GM19467 (cell line): Measurements from ENCODE around the gene MRI1.
"Not testable (repeated sequence)": the region's sequence is repeated elsewhere in the genome, so short reads cannot be mapped to it uniquely, and the experiment has no call there.

Experiments
- ATAC-seq: cut with Tn5 transposase; IDR thresholded peaks from one replicate; pipeline ENCODE4 v1.9.1; 2021; ENCODE audit warnings: mild to moderate bottlenecking, moderate library complexity; ENCODE audit not compliant: unreplicated experiment

The MRI1 gene

DNA sequence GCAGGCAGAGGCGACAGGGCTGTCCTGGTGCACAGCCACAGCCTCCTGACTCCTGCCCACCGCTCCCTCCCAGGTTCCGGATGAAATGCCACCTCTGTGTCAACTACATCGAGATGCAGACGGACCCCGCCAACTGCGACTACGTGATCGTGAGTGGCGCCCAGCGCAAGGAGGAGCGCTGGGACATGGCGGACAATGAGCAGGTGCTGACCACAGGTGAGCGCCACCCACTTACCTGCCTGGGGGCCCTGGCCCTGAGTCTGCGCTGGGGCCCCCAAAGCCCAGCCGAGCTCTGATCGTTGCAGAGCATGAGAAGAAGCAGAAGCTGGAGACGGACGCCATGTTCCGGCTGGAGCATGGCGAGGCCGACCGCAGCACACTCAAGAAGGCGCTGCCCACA lies 5.5 kb upstream of the MRI1 start:
- no peak for ATAC-seq

DNA sequence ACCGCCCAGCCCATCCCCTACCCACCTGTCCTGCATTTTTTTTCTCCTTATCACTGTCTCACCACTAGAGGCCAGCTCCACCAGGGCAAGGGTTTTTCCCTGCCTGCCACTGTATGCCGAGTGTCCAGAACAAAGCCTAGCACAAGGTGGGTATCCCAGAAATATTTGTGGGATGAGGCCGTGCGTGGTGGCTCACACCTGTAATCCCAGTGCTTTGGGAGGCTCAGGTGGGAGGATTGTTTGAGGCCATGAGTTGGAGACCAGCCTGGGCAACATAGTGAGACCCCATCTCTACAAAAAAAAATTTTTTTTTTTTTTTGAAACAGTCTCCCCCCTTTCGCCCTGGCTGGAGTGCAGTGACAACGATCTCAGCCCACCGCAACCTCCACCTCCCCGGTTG lies 2.9 kb upstream of the MRI1 start:
- ATAC-seq = no peak

DNA sequence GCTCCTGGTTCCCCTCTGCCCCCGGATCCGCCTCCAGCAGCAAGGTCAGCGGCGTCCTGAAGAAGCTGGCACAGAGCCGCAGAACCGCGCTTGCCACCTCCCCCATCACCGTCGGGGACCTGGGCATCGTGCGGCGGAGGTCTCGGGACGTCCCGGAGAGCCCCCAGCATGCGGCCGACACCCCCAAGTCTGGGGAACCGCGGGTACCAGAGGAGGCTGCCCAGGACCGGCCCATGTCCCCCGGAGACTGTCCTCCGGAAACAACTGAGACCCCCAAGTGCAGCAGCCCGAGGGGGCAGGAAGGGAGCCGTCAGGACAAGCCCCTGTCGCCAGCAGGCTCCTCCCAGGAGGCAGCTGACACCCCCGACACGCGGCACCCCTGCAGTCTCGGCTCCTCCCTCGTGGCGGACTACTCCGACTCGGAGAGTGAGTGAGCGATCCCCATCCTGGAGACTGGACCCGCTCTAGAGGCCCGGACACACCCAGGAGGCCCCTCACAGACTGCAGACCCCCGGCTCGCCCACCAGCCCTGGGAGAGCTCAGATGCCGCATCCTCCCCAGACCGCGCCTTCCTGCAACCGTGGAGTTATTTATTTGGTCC lies 1.6 kb upstream of the MRI1 start:
- ATAC-seq = no peak

DNA sequence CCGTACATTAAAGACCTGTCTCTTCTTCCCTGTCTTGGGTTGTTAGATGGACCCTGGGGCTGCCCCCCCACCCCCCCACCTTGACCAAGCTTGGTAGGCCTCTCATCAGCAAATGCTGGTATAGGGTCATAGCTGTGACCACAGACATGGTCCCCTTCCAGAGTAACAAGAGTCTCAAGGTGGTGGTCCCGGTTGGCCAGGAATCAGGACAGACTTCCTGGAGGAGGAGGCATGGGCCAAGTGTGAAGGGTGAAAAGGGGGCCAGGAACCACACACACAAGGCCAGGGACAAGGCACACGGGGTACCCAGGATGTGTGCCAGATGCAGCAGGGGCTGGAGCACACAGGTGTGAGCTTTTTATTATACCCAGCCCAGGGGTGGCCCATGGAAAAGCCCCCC lies 1.1 kb upstream of the MRI1 start:
- no peak for ATAC-seq

DNA sequence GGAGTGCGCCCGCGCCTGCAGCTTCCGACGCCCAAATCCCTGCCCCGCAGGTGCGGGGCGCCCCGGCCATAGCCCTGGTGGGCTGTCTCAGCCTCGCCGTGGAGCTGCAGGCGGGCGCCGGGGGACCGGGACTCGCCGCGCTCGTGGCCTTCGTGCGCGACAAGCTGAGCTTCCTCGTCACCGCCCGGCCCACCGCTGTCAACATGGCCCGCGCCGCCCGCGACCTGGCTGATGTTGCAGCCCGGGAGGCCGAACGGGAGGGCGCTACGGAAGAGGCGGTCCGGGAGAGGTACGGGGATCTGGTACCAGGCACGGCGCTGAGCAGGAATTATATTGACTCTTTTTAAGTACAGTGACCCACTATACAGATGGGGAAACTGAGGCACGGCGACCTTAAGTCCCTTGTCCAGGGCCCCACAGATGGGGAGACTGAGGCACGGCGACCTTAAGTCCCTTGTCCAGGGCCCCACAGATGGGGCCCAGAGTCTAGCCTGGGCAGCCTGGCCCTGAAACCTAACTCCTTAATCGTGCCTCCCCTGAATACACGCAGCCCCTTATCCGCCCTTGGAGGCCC lies 586 bp downstream of the MRI1 start:
- ATAC-seq = no peak

DNA sequence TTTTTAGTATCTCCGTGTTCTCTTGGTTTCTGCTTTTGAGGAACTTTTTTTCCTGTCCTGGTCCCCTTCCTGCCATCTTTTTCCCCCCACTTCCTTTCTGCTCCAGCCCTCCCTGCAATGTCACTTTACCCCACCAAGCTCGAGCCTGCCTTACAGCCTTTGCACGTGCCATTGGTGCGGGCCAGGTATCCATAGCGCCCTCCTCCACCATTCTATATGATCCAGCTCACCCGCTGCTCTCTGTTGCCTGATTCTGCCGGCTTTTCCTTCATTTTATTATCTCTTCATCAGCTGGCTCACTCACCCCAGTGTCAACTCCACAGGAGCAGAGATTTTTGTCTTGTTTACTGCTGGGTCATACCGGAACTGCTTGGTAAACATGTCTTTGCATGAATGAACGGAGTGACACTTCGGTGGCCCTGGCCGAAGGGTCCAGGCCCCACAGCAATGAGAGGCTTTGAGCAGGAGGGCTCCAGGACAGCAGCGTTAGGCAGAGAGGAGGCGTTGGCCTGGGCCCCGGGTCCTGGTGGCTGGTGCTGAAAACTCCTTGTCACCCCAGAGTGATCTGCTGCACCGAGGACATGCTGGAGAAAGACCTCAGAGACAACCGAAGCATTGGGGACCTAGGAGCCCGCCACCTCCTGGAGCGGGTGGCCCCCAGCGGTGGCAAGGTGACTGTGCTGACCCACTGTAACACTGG lies 1.2 kb downstream of the MRI1 start:
- no peak for ATAC-seq

DNA sequence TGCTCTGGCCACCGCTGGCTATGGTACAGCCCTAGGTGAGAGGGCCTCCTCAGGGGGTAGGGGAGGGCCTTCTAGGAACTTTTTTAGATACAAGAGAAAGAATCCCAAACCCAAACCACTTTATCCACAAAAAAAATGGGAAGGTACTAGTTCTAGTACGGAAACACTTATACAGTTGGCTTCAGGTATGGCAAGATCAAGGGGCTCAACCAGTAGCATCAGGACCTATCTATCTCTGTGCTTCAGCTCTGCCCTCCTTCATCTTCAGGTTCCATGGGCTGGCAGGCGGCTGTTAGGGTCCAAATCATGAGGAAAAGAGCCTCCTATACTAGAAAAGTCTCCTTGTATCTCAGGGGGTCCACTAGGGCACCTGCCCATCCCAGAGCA lies 1.8 kb downstream of the MRI1 start:
- ATAC-seq = no peak

DNA sequence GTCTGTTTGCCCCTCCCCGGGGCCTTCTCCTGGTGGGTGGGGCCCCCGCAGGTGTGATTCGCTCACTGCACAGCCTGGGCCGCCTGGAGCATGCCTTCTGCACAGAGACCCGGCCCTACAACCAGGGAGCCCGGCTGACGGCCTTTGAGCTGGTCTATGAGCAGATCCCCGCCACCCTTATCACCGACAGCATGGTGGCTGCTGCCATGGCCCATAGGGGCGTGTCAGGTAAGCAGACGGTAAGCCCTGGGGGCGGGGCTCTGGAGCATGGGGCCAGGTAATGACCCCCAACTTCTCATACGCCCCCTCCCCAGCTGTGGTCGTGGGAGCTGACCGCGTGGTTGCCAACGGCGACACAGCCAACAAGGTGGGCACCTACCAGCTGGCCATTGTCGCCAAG lies 4.2 kb downstream of the MRI1 start:
- no peak for ATAC-seq

DNA sequence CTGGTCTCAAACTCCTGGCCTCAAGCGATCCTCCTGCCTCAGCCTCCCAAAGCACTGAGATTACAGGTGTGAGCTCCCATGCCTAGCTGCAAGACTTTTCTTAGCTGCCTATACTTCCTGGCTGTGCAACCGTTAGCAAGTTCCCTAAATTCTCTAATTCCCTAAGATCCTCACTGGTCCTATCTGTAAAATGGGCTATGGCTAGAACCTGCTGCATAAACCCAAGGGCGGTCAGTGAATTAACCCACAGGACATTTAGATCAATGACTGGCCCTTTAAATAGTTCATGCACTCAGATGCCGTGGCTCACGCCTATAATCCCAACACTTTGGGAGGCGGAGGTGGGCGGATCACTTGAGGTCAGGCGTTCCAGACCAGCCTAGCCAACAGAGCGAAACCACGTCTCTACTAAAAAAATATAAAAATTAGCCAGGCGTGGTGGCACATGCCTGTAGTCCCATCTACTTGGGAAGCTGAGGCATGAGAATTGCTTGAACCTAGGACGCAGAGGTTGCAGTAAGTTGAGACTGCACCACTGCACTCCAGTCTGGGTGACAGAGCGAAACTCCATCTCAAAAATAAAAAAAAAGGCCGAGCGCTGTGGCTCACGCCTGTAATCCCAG lies 5.8 kb downstream of the MRI1 start:
- no peak for ATAC-seq

DNA sequence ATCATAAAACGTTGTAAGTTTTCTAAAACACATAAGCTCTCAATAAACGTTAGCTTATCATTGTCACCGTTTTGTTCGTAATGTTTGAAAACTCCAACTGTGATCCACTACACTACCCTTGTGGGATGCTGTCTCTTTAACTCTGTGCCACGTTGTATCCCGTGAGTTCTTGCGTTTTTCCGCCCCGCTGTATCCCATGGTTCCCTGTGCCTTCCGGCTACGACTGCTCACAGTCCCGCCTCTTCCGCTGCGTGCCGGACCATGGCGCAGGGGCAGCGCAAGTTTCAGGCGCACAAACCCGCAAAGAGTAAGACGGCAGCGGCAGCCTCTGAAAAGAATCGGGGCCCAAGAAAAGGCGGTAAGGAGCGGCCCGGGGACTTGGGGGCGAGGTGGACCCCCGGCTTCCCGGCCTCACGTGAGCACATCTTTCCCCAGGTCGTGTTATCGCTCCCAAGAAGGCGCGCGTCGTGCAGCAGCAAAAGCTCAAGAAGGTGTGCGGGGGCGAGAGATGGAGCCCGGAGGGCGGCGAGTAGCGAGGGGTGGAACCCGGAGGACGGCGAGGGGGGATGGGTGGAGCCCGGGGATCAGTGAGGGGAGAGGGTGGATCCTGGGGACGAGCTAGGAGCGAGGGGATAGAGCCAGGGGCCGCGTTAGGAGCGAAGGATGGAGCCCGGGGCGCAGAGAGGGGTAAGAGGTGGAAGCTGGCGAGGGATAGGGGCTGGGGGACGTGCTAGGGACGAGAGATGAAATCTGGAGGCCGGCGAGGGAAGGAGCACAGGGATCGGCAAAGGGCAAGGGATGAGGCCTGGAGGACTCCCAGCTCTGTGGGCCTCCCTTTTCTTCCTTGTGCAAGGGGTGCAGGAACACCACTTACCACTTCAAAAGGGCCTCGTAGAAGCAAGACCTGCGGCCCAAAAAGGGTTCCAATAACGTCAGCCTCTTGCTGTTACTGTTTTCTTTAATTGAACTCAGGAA lies 10.2 kb downstream of the MRI1 start, which contains the start of gene C19orf53:
Gene C19orf53, plus strand, starts transcription at position 240 of the 975 bp plus-strand sequence. Its CDS starts 22 bp downstream, at position 262.
- peak; percentile 86 for ATAC-seq

DNA sequence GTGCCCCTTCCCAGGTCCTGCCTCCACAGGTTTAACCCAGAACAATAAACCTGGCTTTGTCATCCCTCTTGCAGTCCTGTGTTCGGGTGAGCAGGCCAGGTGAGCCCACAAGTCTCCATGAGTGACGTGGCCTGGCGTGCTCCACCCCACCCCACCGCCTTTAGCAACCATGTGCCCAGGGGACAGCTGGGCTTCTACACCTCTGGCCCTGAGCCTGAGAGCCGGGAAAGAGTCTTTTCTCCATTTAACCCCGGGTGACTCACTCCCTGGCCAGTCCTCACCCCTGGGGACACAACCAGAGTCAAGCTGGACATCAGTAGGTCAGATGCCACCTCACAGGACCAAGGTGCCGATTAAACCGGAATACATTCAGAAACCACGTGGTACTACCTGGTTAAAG lies 14.1 kb downstream of the MRI1 start:
- no peak for ATAC-seq

DNA sequence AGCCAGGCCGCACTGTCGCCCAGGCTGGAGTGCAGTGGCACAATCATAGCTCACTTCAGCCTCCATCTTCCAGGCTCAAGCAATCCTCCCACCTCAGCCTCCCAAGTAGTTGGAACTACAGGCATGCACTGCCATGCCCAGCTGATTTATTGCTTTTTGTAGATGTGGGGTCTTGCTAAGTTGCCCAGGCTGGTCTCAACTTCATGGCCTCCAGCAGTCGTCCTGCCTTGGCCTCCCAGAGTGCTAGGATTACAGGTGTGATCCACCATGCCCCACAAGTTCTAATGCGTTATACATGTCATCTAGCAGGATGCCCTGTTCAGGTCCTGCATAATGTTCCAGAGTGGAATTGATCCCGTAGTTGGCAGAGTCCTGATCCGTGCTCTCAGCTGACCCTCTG lies 14.5 kb downstream of the MRI1 start:
- no peak for ATAC-seq

DNA sequence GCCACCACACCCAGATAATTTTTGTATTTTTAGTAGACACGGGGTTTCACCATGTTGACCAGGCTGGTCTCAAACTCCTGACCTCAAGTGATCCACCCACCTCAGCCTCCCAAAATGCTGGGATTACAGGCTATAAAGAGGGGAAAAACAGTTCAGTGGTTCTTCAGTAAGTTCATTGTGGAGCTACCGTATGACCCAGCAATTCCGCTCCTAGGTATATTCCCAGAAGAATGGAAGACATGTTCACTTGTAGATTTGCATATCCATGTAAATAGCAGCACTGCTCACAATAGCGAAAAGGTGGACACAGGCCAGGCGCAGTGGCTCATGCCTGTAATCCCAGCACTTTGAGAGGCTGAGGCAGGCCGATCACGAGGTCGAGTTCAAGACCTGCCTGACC lies 15.5 kb downstream of the MRI1 start:
- not testable (repeated sequence) for ATAC-seq

DNA sequence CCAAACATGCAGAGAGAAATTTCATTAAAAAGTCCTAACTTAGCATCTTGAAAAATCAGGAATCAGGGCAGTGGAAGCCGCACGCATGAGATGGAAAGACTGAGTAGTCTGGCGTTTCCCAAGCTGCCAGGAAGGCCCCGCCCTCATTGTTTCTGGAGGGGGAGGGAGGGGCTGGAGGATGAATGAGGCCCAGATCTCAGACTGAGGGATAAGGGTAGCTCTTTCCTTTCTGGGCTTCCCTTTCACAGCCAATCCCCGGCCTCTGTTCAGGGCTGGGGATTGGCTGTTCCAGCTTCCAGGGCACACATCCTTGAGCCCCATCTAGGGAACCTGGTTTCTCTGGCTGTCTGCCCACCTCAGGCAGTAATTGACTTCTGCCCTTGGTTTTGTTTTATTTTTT lies 17.2 kb downstream of the MRI1 start:
- ATAC-seq = no peak

DNA sequence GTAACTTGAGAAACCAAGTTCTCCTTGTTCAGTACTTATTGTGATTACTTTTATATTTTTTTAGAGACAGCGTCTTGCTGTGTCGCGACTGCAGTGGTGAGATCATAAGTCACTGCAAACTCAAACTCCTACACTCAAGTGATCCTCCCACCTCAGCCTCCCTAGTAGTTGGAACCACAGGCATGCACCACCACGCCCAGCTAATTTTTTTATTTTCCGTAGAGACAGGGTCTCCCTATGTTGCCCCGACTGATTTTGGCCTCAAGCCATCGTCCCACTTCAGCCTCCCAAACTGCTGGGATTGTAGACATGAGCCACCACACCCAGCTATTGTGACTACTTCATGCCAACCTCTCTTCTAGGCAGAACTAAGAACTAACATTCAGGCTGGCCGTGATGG lies 18.2 kb downstream of the MRI1 start:
- ATAC-seq = no peak

DNA sequence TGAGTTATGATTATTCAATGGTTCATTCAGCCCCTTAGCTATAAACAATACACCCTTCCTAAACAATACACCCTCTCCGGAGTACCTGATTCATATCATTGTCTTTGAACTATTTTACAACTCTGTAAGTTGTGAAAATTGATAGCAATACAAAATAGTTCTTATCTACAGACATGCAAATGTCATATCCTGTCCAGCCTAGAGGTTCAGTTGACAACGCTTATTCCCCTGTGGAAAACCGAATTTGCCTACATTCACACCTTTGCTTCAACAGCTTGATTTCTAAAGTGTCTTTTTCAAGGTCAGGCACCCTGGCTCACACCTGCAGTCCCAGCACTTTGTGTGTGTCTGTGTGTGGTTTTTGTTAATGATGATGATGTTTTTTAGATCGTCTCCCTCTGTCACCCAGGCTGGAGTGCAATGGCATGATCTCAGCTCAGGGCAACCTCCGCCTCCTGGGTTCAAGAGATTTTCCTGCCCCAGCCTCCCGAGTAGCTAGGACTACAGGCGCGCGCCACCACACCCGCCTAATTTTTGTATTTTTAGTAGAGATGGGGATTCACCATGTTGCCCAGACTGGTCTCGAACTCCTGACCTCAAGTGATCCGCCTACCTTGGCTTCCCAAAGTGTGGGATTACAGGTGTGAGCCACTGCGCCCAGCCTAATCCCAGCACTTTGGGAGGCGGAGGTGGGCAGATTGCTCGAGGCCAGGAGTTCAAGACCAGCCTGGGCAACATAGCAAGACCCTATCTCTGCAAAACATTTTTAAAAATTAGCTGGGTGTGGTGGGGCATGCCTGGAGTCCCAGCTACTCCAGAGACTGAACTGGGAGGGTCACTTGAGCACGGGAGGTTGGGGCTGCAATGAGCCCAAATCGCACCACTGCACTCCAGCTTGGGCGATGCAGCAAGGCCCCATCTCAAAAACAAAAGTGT lies 19.5 kb downstream of the MRI1 start:
- no peak for ATAC-seq

DNA sequence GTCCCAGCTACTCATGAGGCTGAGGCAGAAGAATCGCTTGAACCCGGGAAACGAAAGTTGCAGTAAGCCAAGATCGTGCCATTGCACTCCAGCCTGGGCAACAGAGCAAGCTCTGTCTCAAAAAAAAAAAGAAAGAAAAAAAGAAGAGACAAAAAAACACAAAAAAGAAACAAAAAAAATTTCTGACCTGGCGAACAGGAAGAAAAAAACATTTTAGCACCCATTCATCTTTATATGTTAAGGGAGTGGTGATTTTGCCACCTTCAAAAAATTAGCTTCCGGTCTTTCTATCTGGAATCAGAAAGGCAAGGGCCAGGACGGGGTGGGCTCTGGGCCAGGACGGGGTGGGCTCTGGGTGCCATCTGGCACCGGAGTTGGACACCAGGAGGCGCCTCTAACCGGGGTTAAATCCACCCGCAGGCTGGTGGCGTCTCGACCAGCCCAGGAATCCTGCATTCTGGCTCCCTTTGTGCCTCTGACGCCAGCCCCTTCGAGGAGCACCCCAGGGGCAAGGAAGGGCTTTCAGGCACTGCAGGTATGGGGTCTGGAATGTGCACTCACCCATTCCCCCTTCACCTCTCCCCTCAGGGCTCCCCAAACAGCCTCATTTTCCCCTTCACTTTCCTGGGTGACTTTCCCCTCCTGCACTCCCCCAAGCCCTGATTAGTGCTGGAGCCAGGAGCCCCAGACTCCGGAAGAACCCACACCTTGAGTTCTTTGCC lies 20.6 kb downstream of the MRI1 start:
- no peak for ATAC-seq

DNA sequence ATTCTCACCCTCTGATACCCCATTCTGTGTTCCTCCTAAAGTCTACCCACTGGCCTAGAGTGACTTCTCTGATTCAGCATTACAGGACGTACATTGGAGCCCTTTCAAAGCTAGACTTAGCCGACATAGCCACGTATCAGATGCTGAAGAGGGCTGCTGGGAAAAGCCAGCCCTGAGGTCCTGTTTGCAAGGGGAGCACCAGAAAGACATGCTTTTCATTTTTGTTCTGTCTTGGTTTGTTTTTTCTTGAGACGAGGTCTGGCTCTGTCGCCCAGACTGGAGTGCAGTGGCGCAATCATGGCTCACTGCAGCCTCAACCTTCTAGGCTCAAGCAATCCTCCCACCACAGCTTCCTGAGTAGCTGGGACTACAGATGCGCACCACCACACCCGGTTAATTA lies 24.7 kb downstream of the MRI1 start:
- ATAC-seq = no peak

DNA sequence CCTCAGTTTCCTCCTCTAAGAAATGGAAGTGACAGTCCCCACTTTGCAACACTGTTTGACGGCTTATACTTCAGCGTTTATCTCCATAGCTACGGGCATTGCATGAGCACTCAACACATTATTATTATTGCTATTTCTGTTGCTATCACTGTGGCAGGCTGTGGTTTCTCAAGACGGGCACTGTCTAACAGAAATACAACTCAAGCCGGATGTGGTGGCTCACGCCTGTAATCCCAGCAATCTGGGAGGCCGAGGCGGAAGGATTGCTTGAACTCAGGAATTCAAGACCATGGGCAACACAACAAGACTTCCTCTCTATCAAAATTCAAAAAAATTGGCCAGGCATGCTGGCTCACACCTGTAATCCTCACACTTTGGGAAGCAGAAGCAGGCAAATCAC lies 26.0 kb downstream of the MRI1 start:
- ATAC-seq = no peak
